Bronchial epithelial cell (primary cell): Measurements from ENCODE around the gene SMAD7. TPM values are rescaled to one million over a fixed set of nuclear protein-coding genes. Genes with fewer than 3 reads are reported as not detected.
A peak's percentile ranks its signal among the peaks of the same experiment; 100 is the strongest.

Experiments
- DNase-seq: peaks from one replicate; pipeline ENCODE4 v3.0.0-alpha.2; 2010; ENCODE audit warnings: low read depth
- FAIRE-seq: peaks from 2 replicates; lab custom pipeline; 2011; peaks lifted over from hg19 to GRCh38; lab: Jason Lieb, UNC
- H3K27me3 ChIP-seq: 2 replicates; pipeline ENCODE4 v1.5.1; 2011; ENCODE audit warnings: low read length; ENCODE audit not compliant: control insufficient read depth, insufficient read depth
- H3K36me3 ChIP-seq: 2 replicates; pipeline ENCODE4 v1.5.1; 2011; ENCODE audit warnings: low read length; ENCODE audit not compliant: control insufficient read depth, insufficient read depth
- H3K4me3 ChIP-seq: 2 replicates; pipeline ENCODE4 v1.5.1; 2011; ENCODE audit warnings: mild to moderate bottlenecking, low read depth, low read length, control low read depth
- total RNA-seq: library from RNA; depleted of rRNA; stranded (reverse); fragments of >200 nt; gene quantifications from 2 replicates; pipeline ENCODE4 v1.2.1, GENCODE V29; 2014
- TF ChIP-seq, protein P1 (sequence below): IDR thresholded peaks from 2 replicates; pipeline ENCODE4 v1.5.1; 2011; ENCODE audit warnings: mild to moderate bottlenecking, moderate library complexity, low read length, control low read depth, inconsistent platforms; ENCODE audit not compliant: insufficient read depth, severe bottlenecking

Gene SMAD7
- total RNA-seq, 1 donor from 2014 or later, result 19.2 TPM

DNA sequence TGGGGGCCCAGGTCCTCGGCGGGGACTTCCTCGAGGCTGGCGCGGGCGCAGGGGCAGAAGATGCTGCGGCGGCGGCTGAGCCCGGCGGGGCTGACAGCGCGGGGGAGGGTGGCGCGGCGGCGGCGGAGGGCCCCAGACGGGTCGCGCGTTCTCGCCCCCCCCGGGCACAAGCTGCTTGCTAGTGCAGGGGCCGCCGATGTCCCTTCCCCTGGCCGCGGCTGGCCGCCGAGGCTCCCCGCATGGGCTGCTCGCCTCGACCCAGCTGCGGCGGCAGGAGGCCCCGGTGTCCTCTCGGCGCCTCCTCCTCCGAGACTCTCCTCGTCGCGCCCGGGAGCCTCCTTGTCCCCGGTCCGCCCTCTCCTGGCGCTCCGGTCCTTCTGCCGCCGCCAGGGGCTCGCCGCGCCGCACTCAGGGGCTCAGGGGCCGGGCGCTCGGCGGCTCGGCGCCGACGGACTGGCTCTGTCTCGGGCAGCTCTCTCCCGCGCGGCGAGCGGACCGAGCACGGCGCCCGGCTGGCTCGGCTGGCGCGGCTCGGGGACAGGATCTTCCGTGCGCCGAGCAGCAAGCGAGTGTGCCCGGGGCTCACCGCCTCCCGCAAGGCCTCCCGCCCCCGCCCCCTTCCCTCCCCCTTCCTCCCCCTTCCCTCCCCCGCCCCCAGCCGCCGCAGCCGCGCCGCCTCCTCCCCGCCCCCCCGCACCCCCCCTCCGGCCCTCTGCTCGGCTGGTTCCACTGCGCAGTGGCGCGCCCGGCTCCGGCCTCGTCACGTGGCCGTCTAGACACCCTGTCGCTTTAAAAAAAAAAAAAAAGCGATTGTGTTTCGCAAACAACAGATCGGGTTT lies 902 bp upstream of the SMAD7 start:
- FAIRE-seq (no peak), DNase-seq (peak; percentile 81)
- Histone ChIP-seq H3K36me3 (peaks cover 1% of the 10 kb centered on the region), H3K27me3 (no peaks in the 10 kb centered on the region), H3K4me3 (peak overlapping the region; percentile 80)
- TF ChIP-seq, protein P1, sequence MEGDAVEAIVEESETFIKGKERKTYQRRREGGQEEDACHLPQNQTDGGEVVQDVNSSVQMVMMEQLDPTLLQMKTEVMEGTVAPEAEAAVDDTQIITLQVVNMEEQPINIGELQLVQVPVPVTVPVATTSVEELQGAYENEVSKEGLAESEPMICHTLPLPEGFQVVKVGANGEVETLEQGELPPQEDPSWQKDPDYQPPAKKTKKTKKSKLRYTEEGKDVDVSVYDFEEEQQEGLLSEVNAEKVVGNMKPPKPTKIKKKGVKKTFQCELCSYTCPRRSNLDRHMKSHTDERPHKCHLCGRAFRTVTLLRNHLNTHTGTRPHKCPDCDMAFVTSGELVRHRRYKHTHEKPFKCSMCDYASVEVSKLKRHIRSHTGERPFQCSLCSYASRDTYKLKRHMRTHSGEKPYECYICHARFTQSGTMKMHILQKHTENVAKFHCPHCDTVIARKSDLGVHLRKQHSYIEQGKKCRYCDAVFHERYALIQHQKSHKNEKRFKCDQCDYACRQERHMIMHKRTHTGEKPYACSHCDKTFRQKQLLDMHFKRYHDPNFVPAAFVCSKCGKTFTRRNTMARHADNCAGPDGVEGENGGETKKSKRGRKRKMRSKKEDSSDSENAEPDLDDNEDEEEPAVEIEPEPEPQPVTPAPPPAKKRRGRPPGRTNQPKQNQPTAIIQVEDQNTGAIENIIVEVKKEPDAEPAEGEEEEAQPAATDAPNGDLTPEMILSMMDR, result peak; percentile 25

DNA sequence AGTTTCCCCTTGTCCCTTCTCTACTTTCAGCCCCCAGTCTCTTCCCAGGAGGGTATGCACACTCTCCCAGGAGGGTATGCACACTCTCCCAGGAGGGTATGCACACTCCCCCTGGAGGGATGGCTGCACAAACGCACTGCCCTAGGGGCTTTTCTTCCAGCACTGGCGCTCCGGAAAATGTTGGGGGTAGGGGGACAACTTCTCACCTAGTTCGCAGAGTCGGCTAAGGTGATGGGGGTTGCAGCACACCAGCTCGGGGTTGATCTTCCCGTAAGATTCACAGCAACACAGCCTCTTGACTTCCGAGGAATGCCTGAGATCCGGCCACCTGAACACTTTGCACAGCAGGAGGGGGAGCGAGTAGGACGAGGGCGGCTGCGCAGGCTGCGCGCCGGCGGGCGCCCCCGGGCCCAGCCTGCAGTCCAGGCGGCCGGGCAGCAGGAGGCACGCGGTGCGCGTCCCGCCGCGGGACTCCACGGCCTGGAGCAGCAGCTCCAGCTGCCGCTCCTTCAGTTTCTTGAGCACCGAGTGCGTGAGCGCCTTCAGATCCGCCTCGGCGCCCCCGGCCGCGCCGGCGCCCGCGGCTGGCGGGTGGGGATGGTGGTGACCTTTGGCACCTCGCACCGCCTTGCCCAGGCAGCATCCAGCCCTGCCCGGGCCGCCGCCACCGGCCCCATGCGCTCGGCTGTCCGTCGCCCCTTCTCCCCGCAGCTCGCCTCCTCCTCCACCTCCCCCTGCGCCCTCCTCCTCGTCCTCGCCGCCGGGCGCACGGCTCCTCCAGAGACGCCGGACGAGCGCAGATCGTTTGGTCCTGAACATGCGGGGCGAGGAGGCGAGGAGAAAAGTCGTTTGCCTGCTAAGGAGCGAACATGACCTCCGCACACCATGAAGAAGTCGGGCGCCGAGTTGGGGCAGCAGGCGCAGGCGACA lies 894 bp downstream of the SMAD7 start:
- Histone ChIP-seq H3K36me3 (peaks cover 2% of the 10 kb centered on the region), H3K4me3 (peak overlapping the region; percentile 80), H3K27me3 (no peaks in the 10 kb centered on the region)
- DNase-seq (no peak), FAIRE-seq (no peak)
- TF ChIP-seq, protein P1, result peak; percentile 35

DNA sequence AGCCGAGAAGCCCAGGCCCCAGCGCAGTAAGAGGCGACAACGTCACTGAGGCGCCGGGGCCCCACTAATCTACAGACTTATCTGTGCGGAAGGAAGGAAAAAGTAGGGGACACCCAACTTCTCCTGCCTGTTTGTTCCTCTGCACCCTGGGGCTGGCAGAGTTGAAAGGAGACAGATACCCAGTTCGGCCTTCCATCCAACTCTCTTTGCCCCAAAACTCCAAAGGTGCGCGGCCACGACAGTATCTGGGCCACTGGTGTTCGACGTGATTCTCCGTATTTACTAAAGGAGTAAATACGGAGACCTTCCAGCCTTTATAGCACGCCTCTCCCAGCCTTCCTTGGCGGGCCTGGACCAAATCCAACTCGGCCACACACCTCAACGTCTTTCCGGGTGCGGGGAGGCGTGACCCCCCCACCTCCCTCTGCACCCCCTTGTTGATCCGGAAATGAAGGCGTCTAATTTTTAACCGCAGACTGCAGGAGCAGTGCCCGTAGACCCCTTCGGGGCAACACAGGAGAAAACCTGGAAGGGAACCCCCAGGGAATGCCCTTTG lies 1.6 kb downstream of the SMAD7 start:
- TF ChIP-seq, protein P1, result no peak
- no peak for FAIRE-seq
- DNase-seq, result no peak
- no peaks in the 10 kb centered on the region for H3K27me3 ChIP-seq
- peaks cover 4% of the 10 kb centered on the region for H3K36me3 ChIP-seq
- H3K4me3 ChIP-seq, result peak overlapping the region; percentile 80

DNA sequence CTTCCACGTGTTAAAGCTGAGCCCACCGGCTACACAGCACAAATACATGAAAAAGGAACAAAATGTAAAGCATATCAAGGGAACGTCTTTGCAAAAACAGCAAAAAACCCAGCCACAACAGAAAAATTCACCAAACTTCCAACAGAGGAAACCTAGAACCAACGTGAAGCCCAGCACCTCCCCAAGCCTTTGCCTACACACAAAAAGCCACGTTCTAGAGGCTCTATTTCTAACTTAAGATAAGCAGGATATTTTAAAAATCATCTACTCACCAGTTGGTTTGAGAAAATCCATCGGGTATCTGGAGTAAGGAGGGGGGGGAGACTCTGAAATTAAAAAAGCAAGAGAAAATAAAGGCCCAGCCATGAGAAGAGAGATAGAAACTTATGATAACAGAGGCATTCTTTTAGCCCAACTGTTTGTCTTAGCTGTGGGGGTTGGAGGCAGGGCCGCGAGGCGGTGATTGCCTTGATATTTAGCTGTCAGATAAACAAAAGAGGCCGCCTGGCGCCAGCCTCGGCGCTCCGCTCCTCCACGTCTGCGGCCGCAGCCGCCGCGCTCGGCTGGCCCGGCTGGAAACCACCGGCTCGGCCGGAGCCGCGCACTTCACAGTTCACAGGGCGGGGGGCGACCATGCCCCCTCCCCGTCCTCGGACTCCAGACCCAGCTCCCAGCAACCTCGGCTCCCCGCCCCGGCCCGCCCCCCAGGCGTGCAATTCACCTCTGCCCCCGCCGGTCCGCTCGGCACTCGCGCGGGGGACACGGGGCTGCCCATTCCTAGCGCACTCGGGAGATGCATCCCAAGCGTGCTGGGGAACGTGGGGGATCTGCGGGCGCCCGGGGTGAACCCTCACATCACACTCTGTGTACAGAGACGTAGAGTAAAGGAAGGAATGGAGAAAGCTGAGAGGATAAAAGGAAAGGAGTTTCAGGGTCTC lies 2.4 kb downstream of the SMAD7 start:
- Histone ChIP-seq H3K4me3 (peak overlapping the region; percentile 80), H3K27me3 (no peaks in the 10 kb centered on the region), H3K36me3 (peaks cover 4% of the 10 kb centered on the region)
- DNase-seq, result no peak
- TF ChIP-seq, protein P1, result no peak
- FAIRE-seq, result no peak

DNA sequence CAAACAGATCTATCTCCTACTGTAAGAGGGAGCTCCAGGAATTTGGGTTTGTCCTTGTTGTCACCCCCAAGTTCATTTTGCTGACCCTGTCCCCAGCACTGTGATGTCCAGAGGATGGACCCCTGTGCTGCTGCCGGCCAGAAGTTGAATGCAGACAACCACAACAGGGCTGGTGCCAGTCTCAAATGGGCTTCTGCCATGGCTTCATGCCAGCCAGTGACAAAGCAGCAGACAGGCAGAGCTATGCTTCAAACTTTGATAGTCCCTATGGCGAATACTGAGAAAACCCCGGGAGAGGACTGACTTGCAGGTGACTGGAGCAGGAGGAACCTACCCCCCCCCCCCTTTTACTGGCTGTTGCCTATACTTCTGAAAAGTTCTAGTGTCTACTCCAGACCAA lies 3.2 kb downstream of the SMAD7 start:
- no peak for FAIRE-seq
- Histone ChIP-seq H3K36me3 (peaks cover 4% of the 10 kb centered on the region), H3K4me3 (peak overlapping the region; percentile 80), H3K27me3 (no peaks in the 10 kb centered on the region)
- TF ChIP-seq, protein P1, result no peak
- no peak for DNase-seq
